ENCODE measurements around the gene MCRIP1. TPM values are rescaled to one million over a fixed set of nuclear protein-coding genes. Genes with fewer than 3 reads are reported as not detected.

MCRIP1 gene
- total and polyA plus RNA-seq, 9 of the 15 experiments (the other 6 are each of a cell fraction or from before 2014, with no cell fraction given), result 0.39 to 35.8 (median 9.7) TPM

DNA sequence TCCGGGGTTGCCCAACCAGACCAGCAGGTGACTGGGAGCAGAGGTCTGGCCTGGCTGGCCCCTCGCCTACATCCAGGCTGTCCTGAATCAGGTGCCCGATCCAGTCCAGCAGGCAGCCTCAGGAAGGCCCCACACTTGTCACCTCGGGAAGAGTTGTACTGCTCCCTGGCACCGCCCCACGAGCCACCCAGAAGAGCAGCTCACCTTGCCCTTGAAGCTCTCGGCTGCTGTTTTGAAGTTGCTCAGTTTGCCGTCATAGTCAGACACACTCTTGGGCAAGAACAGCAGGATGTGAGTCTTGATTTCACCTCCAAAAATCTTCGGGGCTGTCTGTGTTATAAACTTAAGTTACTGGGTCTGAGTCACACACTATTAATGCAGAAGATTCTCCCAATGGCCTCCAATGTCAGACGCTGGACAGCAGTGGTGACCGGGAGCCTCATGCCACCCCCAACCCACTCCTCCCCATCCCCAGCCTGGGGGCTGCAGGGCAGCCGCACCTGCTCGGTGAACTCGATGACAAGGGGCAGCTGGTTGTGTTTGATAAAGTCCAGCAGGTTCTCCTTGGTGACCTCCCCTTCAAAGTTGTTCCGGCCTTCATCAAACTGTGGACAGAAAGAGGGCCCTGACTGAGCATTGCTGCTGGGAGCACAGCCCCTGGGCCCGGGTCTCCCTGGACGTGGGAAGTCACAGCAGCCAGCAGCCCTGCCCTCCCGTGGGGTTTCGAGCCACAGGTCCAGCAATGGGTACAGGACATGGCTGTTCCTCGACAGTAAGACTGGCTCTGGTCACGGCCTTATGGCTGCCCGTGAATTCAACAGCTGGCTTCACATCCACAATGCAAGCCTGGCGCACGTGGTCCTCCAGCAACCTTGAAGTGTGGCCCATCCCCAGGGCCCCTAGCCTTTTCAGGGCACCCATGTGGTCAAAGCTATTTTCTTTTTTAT, 13.9 kb upstream of the MCRIP1 start:
- Histone ChIP-seq H3K27me3 (ENCODE audit: control insufficient read depth in 2 of 2, insufficient read depth in 2 of 2, low read length in 2 of 2) (no peaks in the 10 kb centered on the region), H3K4me3 (no peak overlapping the region), H3K36me3 (ENCODE audit: control insufficient read depth, insufficient read depth, low read length) (peaks cover 85% of the 10 kb centered on the region; the same call in 2 of the 3 replicates), H4K20me1 (replicated peaks; ENCODE audit: control insufficient read depth, insufficient read depth, low read length) (peaks cover 13% of the 10 kb centered on the region), H3K79me2 (ENCODE audit: control insufficient read depth, insufficient read depth, low read length) (peaks cover 2% of the 10 kb centered on the region; the same call in 2 of the 3 replicates), H2AFZ (ENCODE audit: low read depth, low read length) (no peak overlapping the region), H3K9ac (ENCODE audit: insufficient read depth in 1 of 2, low read depth in 2 of 2, low read length in 2 of 2) (peak overlapping the region in 1 of 2 experiments; percentile 71; a peak in 1 of 4 replicates), H3K27ac (ENCODE audit: extremely low read depth, low read depth, low read length) (no peak overlapping the region), H3K4me2 (ENCODE audit: insufficient read depth, low read length) (no peak overlapping the region), H3K9me3 (replicated peaks; ENCODE audit: control insufficient read depth, insufficient read depth, low read depth, low read length) (no peaks in the 10 kb centered on the region), H3K4me1 (replicated peaks in 1 of 2; ENCODE audit: control insufficient read depth in 2 of 2, insufficient read depth in 2 of 2, low read length in 2 of 2) (peaks cover 0 to 31% of the 10 kb centered on the region in 2 experiments; a peak in 2 of 5 replicates), H3K9me1 (ENCODE audit: control insufficient read depth, insufficient read depth, low read length) (no peaks in the 10 kb centered on the region)
- CTCF ChIA-PET (ENCODE audit: low intra/inter-chr PET ratio), result no interaction called here
- intact Hi-C loops (cut with micrococcal nuclease), result no loop called here
- 92% methylated on average over 24 of the region's 24 CpGs for WGBS (ENCODE audit: insufficient coverage, low coverage, missing lambda C conversion rate)
- DNase-seq (ENCODE audit: extremely low read depth in 1 of 4, low spot score in 3 of 4), result no peak
- no TSS peak for BruUV-seq (replicated peaks)
- no peak for FAIRE-seq
- in situ Hi-C loops (cut with MboI), result no loop called here
- POLR2A ChIA-PET, result interaction anchor here (1.4 to 1.5 kb wide), 2 partner anchors 10 to 13 kb away, joined by 4 to 5 read pairs; no protein-coding TSS in a partner anchor
- ATAC-seq, result no peak
- no peak for TF ChIP-seq ZNF274 (IDR thresholded peaks at IDR 0.05; ENCODE audit: borderline replicate concordance, low read depth, low read length)
- TF ChIP-seq ZNF354B (CRISPR knock-in tag; IDR thresholded peaks at IDR 0.05), result no peak
- no peak for TF ChIP-seq ZZZ3 (IDR thresholded peaks at IDR 0.05)
- TF ChIP-seq RBM39 (optimal IDR thresholded peaks at IDR 0.05; ENCODE audit: low read depth, low read length), result no peak
- TF ChIP-seq SFPQ (IDR thresholded peaks at IDR 0.05; ENCODE audit: low read depth, low read length), result no peak
- no peak for TF ChIP-seq RNF219 (CRISPR knock-in tag; IDR thresholded peaks at IDR 0.05)
- no peak for TF ChIP-seq KLF6 (CRISPR knock-in tag; IDR thresholded peaks at IDR 0.05; ENCODE audit: borderline replicate concordance)
- TF ChIP-seq HNRNPLL (IDR thresholded peaks at IDR 0.05; ENCODE audit: low read depth, low read length, poor library complexity, severe bottlenecking), result no peak
- TF ChIP-seq, protein P1, sequence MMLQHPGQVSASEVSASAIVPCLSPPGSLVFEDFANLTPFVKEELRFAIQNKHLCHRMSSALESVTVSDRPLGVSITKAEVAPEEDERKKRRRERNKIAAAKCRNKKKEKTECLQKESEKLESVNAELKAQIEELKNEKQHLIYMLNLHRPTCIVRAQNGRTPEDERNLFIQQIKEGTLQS (IDR thresholded peaks at IDR 0.05), result no peak
- TF ChIP-seq, protein P1 (CRISPR knock-in tag; conservative IDR thresholded peaks at IDR 0.05), result no peak
- 0 out of 2 replicates have a peak, but pooled peaks have one; percentile 32 for TF ChIP-seq SUPT5H (IDR thresholded peaks at IDR 0.05)
- no peak for TF ChIP-seq XRCC5 (IDR thresholded peaks at IDR 0.05; ENCODE audit: low read depth, low read length)
- TF ChIP-seq CBFB (CRISPR knock-in tag; IDR thresholded peaks at IDR 0.05), result no peak
- TF ChIP-seq, protein P2, sequence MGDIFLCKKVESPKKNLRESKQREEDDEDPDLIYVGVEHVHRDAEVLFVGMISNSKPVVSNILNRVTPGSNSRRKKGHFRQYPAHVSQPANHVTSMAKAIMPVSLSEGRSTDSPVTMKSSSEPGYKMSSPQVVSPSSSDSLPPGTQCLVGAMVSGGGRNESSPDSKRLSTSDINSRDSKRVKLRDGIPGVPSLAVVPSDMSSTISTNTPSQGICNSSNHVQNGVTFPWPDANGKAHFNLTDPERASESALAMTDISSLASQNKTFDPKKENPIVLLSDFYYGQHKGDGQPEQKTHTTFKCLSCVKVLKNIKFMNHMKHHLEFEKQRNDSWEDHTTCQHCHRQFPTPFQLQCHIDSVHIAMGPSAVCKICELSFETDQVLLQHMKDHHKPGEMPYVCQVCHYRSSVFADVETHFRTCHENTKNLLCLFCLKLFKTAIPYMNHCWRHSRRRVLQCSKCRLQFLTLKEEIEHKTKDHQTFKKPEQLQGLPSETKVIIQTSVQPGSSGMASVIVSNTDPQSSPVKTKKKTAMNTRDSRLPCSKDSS (IDR thresholded peaks at IDR 0.05; ENCODE audit: low read depth, partially characterized antibody), result no peak

All from K562 (cell line).